SK-N-SH (cell line): ENCODE measurements around the gene EMX2. TPM values are rescaled to one million over a fixed set of nuclear protein-coding genes. Genes with fewer than 3 reads are reported as not detected.
A peak's percentile ranks its signal among the peaks of the same experiment; 100 is the strongest.

Experiments
- CTCF ChIA-PET: fragments of 300-600, 350-600 bp; formaldehyde crosslinking; extraction: SDS; loops from one replicate; lab custom pipeline; 2021; lab: Yijun Ruan, JAX
- POLR2A ChIA-PET: fragments of 350-600 bp; sonication (Branson Sonifier 250); formaldehyde crosslinking; extraction: SDS; loops from one replicate; lab custom pipeline; 2020; ENCODE audit warnings: antibody characterized with exemption, inconsistent platforms; lab: Yijun Ruan, JAX
- DNase-seq: peaks from one replicate; pipeline ENCODE4 v3.0.0; 2012
- H2AFZ ChIP-seq: fragments of 200-600 bp; sonication (generic); 2 replicates; pipeline ENCODE4 v1.8.1; 2016; ENCODE audit warnings: antibody characterized with exemption, mild to moderate bottlenecking, low read depth
- H3F3A ChIP-seq: fragments of 200-600 bp; sonication (generic); replicated peaks from 2 replicates; pipeline ENCODE3; 2016; ENCODE audit warnings: antibody characterized with exemption, mild to moderate bottlenecking; ENCODE audit not compliant: insufficient read depth
- H3K27ac ChIP-seq, 2 experiments: fragments of 200-500 bp in 1 of 2; fragments of 200-600 bp in 1 of 2; sonication (Bioruptor generic) in 1 of 2; sonication (generic), shearing (Covaris generic) in 1 of 2; 2 replicates each; pipeline versions ENCODE4 v1.5.1 to v1.6.1; 2014 to 2016; ENCODE audit warnings: low read depth in 2 of 2, inconsistent platforms in 1 of 2, low read length in 1 of 2, mild to moderate bottlenecking in 1 of 2, mixed read lengths in 1 of 2
- H3K27me3 ChIP-seq: fragments of 200-600 bp; sonication (generic), shearing (Covaris generic); 2 replicates; pipeline ENCODE4 v1.6.1; 2016; ENCODE audit warnings: mixed run types; ENCODE audit not compliant: insufficient read depth
- H3K36me3 ChIP-seq, 2 experiments: fragments of 200-500 bp in 1 of 2; fragments of 200-600 bp in 1 of 2; sonication (Bioruptor generic) in 1 of 2; sonication (generic) in 1 of 2; replicated peaks in 1 of 2; 2 replicates each; pipeline versions ENCODE3 to v1.5.1; 2014 to 2016; ENCODE audit warnings: low read length in 1 of 2, mild to moderate bottlenecking in 1 of 2; ENCODE audit not compliant: insufficient read depth in 2 of 2, control insufficient read depth in 1 of 2
- H3K4me1 ChIP-seq, 2 experiments: fragments of 200-500 bp in 1 of 2; fragments of 200-600 bp in 1 of 2; sonication (Bioruptor generic) in 1 of 2; sonication (generic), shearing (Covaris generic) in 1 of 2; 2 replicates each; pipeline versions ENCODE4 v1.5.1 to v1.6.1; 2014 to 2016; ENCODE audit warnings: low read depth in 1 of 2, low read length in 1 of 2, mixed run types in 1 of 2; ENCODE audit not compliant: insufficient read depth in 2 of 2, control insufficient read depth in 1 of 2
- H3K4me2 ChIP-seq: fragments of 200-600 bp; sonication (generic), shearing (Covaris generic); 2 replicates; pipeline ENCODE4 v1.6.1; 2017; ENCODE audit warnings: mixed run types
- H3K4me3 ChIP-seq, 2 experiments: fragments of 200-500 bp in 1 of 2; fragments of 200-600 bp in 1 of 2; sonication (Bioruptor generic) in 1 of 2; sonication (generic), shearing (Covaris generic) in 1 of 2; 2 replicates each; pipeline versions ENCODE4 v1.5.1 to v1.8.1; 2014 to 2016; ENCODE audit warnings: low read depth in 2 of 2, inconsistent platforms in 1 of 2, low read length in 1 of 2, mild to moderate bottlenecking in 1 of 2, mixed read lengths in 1 of 2, moderate library complexity in 1 of 2
- H3K79me2 ChIP-seq: fragments of 200-600 bp; sonication (generic); 2 replicates; pipeline ENCODE4 v1.8.1; 2017; ENCODE audit warnings: mild to moderate bottlenecking; ENCODE audit not compliant: insufficient read depth
- H3K9ac ChIP-seq: fragments of 200-600 bp; sonication (generic); 2 replicates; pipeline ENCODE4 v1.6.1; 2017; ENCODE audit warnings: mixed run types
- H3K9me2 ChIP-seq: fragments of 200-600 bp; sonication (generic); 2 replicates; pipeline ENCODE4 v1.6.1; 2017; ENCODE audit warnings: mixed run types
- H3K9me3 ChIP-seq: fragments of 200-600 bp; sonication (generic); 2 replicates; pipeline ENCODE4 v1.6.1; 2017; ENCODE audit warnings: mixed run types, mild to moderate bottlenecking, moderate library complexity
- H4K20me1 ChIP-seq: fragments of 200-600 bp; sonication (generic); 2 replicates; pipeline ENCODE4 v1.6.1; 2017; ENCODE audit warnings: mild to moderate bottlenecking, mixed run types; ENCODE audit not compliant: insufficient read depth
- CHD2 ChIP-seq: fragments of 150-350 bp; IDR thresholded peaks from 2 replicates; pipeline ENCODE4 v1.6.1; 2018; ENCODE audit warnings: low read length; ENCODE audit not compliant: partially characterized antibody
- ELF1 ChIP-seq: IDR thresholded peaks from 2 replicates; pipeline ENCODE4 v1.4.0; 2012
- EZH2phosphoT487 ChIP-seq: fragments of 200-600 bp; sonication (generic); IDR thresholded peaks from 2 replicates; pipeline ENCODE4 v1.6.1; 2017; ENCODE audit warnings: low read depth, mixed run types, mild to moderate bottlenecking, antibody characterized with exemption, moderate library complexity, borderline replicate concordance
- GABPA ChIP-seq: IDR thresholded peaks from 2 replicates; pipeline ENCODE4 v1.4.0; 2012; ENCODE audit warnings: low read depth, mild to moderate bottlenecking
- GATA2 ChIP-seq: sonication (generic); formaldehyde crosslinking; IDR thresholded peaks from 2 replicates; pipeline ENCODE4 v1.5.0; 2020; ENCODE audit warnings: mild to moderate bottlenecking, missing genetic modification reagents
- NRF1 ChIP-seq: IDR thresholded peaks from 2 replicates; pipeline ENCODE4 v1.6.1; 2012; ENCODE audit warnings: low read depth, mild to moderate bottlenecking, low read length
- RAD21 ChIP-seq: IDR thresholded peaks from 2 replicates; pipeline ENCODE4 v1.6.1; 2012; ENCODE audit warnings: mild to moderate bottlenecking, low read length
- RFX5 ChIP-seq: IDR thresholded peaks from 2 replicates; pipeline ENCODE4 v1.6.1; 2012; ENCODE audit warnings: mild to moderate bottlenecking, improper control_type of control experiment, low read length
- RXRA ChIP-seq: IDR thresholded peaks from 2 replicates; pipeline ENCODE4 v1.4.0; 2012; ENCODE audit warnings: low read depth, mild to moderate bottlenecking, borderline replicate concordance
- SIN3A ChIP-seq: IDR thresholded peaks from 2 replicates; pipeline ENCODE4 v1.6.1; 2012; ENCODE audit warnings: low read depth, mild to moderate bottlenecking, low read length, moderate library complexity, borderline replicate concordance
- SMC3 ChIP-seq: IDR thresholded peaks from 2 replicates; pipeline ENCODE4 v1.6.1; 2012; ENCODE audit warnings: low read depth, low read length, improper control_type of control experiment
- TAF1 ChIP-seq: IDR thresholded peaks from 2 replicates; pipeline ENCODE4 v1.6.1; 2012; ENCODE audit warnings: low read depth, mild to moderate bottlenecking, low read length, moderate library complexity, borderline replicate concordance
- TCF12 ChIP-seq: IDR thresholded peaks from 2 replicates; pipeline ENCODE4 v1.4.0; 2012
- WGBS: methylation state at CpG from one replicate; pipeline ENCODE4 v1.1.6; 2017; ENCODE audit warnings: low lambda C conversion rate; 5-methylcytosine and 5-hydroxymethylcytosine counted together
- polyA plus RNA-seq, 3 experiments: library from polyadenylated mRNA; depleted of rRNA; stranded (reverse); fragments of >200 nt; gene quantifications; 2 replicates each; pipeline ENCODE4 v1.2.3, GENCODE V29; 2012
- TF ChIP-seq, protein P1 (sequence below): IDR thresholded peaks from 2 replicates; pipeline ENCODE4 v1.6.1; 2012; ENCODE audit warnings: mild to moderate bottlenecking, low read depth, low read length, moderate library complexity
- TF ChIP-seq, protein P2 (sequence below): IDR thresholded peaks from 2 replicates; pipeline ENCODE4 v1.4.0; 2012; ENCODE audit warnings: low read depth
- TF ChIP-seq, protein P3 (sequence below): fragments of 150-350 bp; IDR thresholded peaks from 2 replicates; pipeline ENCODE4 v1.6.1; 2017; ENCODE audit warnings: antibody characterized with exemption, low read length, low read depth, borderline replicate concordance
- TF ChIP-seq, protein P4 (sequence below): IDR thresholded peaks from 2 replicates; pipeline ENCODE4 v1.4.0; 2012; ENCODE audit warnings: low read depth, borderline replicate concordance
- TF ChIP-seq, protein P5 (sequence below): fragments of 150-350 bp; IDR thresholded peaks from 2 replicates; pipeline ENCODE4 v1.6.1; 2016; ENCODE audit warnings: mild to moderate bottlenecking, low read depth, low read length

Gene EMX2
- polyA plus RNA-seq, 1 of the 3 experiments (the other 2 are of a cell fraction): not detected

DNA sequence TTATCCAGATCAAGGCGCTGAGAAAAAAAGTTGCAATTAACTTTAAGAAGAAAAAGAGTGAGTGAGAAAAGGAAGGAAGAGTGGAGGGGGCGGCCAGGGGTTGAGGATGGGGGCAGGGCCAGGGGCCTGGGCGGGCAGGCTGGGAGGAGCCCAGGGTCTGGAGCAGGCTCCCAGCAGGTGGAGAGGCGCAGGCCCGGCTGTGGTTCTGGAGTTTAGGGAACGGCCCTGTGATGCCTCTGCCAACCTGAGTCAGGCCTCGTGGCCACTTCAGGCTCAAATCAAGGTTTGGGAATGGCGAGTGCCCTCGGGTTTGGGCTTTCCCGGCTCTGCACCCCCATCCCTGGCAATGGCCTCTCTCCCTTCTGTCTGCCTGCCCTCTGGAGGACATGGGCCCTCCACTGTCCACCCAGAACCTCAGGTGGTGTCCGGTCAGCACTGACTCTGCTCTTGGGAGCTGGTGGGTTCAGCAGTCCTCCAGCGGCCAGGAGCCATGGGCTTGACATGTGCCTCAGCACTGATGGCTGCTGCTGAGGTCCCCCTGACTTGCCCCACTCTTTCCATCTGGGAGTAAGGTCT, 41.0 kb upstream of the EMX2 start (continued):
- TF ChIP-seq, protein P1, sequence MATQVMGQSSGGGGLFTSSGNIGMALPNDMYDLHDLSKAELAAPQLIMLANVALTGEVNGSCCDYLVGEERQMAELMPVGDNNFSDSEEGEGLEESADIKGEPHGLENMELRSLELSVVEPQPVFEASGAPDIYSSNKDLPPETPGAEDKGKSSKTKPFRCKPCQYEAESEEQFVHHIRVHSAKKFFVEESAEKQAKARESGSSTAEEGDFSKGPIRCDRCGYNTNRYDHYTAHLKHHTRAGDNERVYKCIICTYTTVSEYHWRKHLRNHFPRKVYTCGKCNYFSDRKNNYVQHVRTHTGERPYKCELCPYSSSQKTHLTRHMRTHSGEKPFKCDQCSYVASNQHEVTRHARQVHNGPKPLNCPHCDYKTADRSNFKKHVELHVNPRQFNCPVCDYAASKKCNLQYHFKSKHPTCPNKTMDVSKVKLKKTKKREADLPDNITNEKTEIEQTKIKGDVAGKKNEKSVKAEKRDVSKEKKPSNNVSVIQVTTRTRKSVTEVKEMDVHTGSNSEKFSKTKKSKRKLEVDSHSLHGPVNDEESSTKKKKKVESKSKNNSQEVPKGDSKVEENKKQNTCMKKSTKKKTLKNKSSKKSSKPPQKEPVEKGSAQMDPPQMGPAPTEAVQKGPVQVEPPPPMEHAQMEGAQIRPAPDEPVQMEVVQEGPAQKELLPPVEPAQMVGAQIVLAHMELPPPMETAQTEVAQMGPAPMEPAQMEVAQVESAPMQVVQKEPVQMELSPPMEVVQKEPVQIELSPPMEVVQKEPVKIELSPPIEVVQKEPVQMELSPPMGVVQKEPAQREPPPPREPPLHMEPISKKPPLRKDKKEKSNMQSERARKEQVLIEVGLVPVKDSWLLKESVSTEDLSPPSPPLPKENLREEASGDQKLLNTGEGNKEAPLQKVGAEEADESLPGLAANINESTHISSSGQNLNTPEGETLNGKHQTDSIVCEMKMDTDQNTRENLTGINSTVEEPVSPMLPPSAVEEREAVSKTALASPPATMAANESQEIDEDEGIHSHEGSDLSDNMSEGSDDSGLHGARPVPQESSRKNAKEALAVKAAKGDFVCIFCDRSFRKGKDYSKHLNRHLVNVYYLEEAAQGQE: no peak
- TF ChIP-seq RFX5: no peak

DNA sequence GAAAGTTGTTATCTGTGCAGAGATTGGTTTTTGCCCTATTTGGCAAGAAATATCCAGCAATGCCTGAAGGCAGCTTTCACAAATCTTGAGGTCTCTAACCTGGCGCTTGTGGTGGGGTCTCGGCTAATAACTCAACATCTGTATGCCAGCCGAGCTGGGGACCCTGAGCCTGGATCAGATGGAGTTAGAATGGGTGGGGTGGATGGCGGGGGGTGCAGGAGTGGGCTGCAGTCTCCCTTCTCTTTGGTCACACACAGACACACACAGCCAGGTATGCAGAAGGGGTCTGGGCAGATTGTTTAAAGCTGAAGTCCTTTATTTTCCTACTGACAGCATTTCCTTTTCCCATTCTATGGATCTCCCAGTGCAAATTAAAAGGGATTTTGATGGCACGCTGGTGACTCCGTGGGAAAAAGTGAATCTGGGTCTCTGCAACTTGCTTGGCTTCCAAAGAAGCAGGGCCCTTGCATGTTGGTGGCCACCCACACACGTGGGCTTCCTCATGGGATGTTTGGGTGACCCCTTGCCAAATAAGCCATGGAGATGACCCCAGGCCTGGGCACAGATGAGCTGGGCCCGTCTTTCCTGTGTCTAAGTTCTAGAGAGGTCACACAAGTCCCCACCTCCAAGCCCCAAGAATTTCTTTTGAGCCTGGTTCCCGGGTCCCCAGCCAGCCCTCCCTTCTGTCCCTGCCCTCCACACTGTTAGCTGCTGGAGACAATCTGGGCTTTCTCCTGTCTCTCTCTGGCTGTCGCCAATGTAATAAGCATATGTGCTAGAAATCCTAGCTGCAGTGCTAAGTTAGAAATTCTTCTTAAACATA, 39.9 kb upstream of the EMX2 start:
- no peaks in the 10 kb centered on the region for H3K9me2 ChIP-seq
- no peak overlapping the region for H3K4me2 ChIP-seq
- ChIA-PET POLR2A (interaction anchor here (0.5 to 0.6 kb wide), 2 partner anchors 21 to 599 kb away, joined by 3 to 4 read pairs; no protein-coding TSS in a partner anchor), CTCF (interaction anchor here (0.7 to 11.2 kb wide), 11 partner anchors 14 to 957 kb away, joined by 3 to 189 read pairs (median 5); no protein-coding TSS in a partner anchor)
- WGBS: 36% methylated on average over 7 of the region's 10 CpGs
- H3K27ac ChIP-seq: peak overlapping the region in 1 of 2 experiments; percentile 92; a peak in 2 of 4 replicates
- no peaks in the 10 kb centered on the region for H3K27me3 ChIP-seq
- no peak overlapping the region for H3K9ac ChIP-seq
- no peaks in the 10 kb centered on the region for H3K9me3 ChIP-seq
- H3F3A ChIP-seq: no peaks in the 10 kb centered on the region
- peak; percentile 65 for DNase-seq
- no peaks in the 10 kb centered on the region for H3K36me3 ChIP-seq
- H4K20me1 ChIP-seq: no peaks in the 10 kb centered on the region
- peaks cover 0 to 26% of the 10 kb centered on the region in 2 experiments; a peak in 3 of 4 replicates for H3K4me1 ChIP-seq
- no peak overlapping the region for H2AFZ ChIP-seq
- no peak overlapping the region for H3K4me3 ChIP-seq
- H3K79me2 ChIP-seq: no peaks in the 10 kb centered on the region
- TF ChIP-seq NRF1 (no peak), TCF12 (no peak), GATA2 (CRISPR knock-in tag) (no peak), GABPA (no peak), RXRA (no peak), RAD21 (no peak), SIN3A (no peak), EZH2phosphoT487 (no peak), TAF1 (no peak), SMC3 (no peak), ELF1 (no peak), CHD2 (no peak)
- TF ChIP-seq, protein P2, sequence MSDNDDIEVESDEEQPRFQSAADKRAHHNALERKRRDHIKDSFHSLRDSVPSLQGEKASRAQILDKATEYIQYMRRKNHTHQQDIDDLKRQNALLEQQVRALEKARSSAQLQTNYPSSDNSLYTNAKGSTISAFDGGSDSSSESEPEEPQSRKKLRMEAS: no peak
- TF ChIP-seq, protein P3, sequence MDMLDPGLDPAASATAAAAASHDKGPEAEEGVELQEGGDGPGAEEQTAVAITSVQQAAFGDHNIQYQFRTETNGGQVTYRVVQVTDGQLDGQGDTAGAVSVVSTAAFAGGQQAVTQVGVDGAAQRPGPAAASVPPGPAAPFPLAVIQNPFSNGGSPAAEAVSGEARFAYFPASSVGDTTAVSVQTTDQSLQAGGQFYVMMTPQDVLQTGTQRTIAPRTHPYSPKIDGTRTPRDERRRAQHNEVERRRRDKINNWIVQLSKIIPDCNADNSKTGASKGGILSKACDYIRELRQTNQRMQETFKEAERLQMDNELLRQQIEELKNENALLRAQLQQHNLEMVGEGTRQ: no peak
- TF ChIP-seq, protein P4, sequence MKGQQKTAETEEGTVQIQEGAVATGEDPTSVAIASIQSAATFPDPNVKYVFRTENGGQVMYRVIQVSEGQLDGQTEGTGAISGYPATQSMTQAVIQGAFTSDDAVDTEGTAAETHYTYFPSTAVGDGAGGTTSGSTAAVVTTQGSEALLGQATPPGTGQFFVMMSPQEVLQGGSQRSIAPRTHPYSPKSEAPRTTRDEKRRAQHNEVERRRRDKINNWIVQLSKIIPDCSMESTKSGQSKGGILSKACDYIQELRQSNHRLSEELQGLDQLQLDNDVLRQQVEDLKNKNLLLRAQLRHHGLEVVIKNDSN: no peak
- TF ChIP-seq, protein P1: no peak
- TF ChIP-seq, protein P5, sequence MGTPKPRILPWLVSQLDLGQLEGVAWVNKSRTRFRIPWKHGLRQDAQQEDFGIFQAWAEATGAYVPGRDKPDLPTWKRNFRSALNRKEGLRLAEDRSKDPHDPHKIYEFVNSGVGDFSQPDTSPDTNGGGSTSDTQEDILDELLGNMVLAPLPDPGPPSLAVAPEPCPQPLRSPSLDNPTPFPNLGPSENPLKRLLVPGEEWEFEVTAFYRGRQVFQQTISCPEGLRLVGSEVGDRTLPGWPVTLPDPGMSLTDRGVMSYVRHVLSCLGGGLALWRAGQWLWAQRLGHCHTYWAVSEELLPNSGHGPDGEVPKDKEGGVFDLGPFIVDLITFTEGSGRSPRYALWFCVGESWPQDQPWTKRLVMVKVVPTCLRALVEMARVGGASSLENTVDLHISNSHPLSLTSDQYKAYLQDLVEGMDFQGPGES: no peak
